MM.1S (cell line): ENCODE measurements around the gene BARX2.

Source experiments
- DNase-seq: peaks from one replicate; pipeline ENCODE4 v3.0.0-alpha.2; 2015
- H2AFZ ChIP-seq: fragments of 300-600 bp; sonication (generic); 2 replicates; pipeline ENCODE4 v1.6.0; 2016; ENCODE audit warnings: antibody characterized with exemption, low read length
- H3F3A ChIP-seq: fragments of 300-600 bp; sonication (generic); 2 replicates; pipeline ENCODE4 v1.6.1; 2016; ENCODE audit warnings: mild to moderate bottlenecking, antibody characterized with exemption, low read length, moderate library complexity, mixed read lengths; ENCODE audit not compliant: insufficient read depth
- H3K27ac ChIP-seq: fragments of 300-600 bp; sonication (generic); 2 replicates; pipeline ENCODE4 v1.5.1; 2016; ENCODE audit warnings: mild to moderate bottlenecking, low read length
- H3K27me3 ChIP-seq: fragments of 300-600 bp; sonication (generic); replicated peaks from 2 replicates; pipeline ENCODE4 v1.6.0; 2016; ENCODE audit warnings: low read length; ENCODE audit not compliant: insufficient read depth
- H3K36me3 ChIP-seq: fragments of 300-600 bp; sonication (generic); replicated peaks from 2 replicates; pipeline ENCODE4 v1.6.1; 2016; ENCODE audit warnings: mild to moderate bottlenecking, low read length, mixed read lengths; ENCODE audit not compliant: insufficient read depth
- H3K4me1 ChIP-seq: fragments of 300-600 bp; sonication (generic); 2 replicates; pipeline ENCODE4 v1.6.1; 2016; ENCODE audit warnings: low read length, mixed read lengths
- H3K4me2 ChIP-seq: fragments of 300-600 bp; sonication (generic); 2 replicates; pipeline ENCODE4 v1.6.0; 2016; ENCODE audit warnings: low read depth, low read length
- H3K4me3 ChIP-seq: fragments of 300-600 bp; sonication (generic); 2 replicates; pipeline ENCODE4 v1.5.1; 2016; ENCODE audit warnings: low read length, mixed read lengths
- H3K79me2 ChIP-seq: fragments of 300-600 bp; sonication (generic); 2 replicates; pipeline ENCODE4 v1.6.1; 2016; ENCODE audit warnings: mixed run types, low read length, mixed read lengths
- H3K9ac ChIP-seq: fragments of 300-600 bp; sonication (generic); 2 replicates; pipeline ENCODE4 v1.6.1; 2016; ENCODE audit warnings: low read length, mixed read lengths
- H3K9me2 ChIP-seq: fragments of 300-600 bp; sonication (generic); replicated peaks from 2 replicates; pipeline ENCODE4 v1.6.1; 2016; ENCODE audit warnings: mild to moderate bottlenecking, low read length, mixed read lengths; ENCODE audit not compliant: insufficient read depth
- H3K9me3 ChIP-seq: fragments of 300-600 bp; sonication (generic); replicated peaks from 2 replicates; pipeline ENCODE4 v1.6.1; 2016; ENCODE audit warnings: mild to moderate bottlenecking, low read length, mixed read lengths; ENCODE audit not compliant: insufficient read depth
- H4K20me1 ChIP-seq: fragments of 300-600 bp; sonication (generic); 2 replicates; pipeline ENCODE4 v1.6.1; 2016; ENCODE audit warnings: mild to moderate bottlenecking, low read length, moderate library complexity, mixed read lengths; ENCODE audit not compliant: insufficient read depth
- EZH2 ChIP-seq: fragments of 300-600 bp; sonication (generic); optimal IDR thresholded peaks from 2 replicates; pipeline ENCODE3; 2017; ENCODE audit warnings: low read depth, mild to moderate bottlenecking, antibody characterized with exemption, low read length, mixed read lengths
- EZH2phosphoT487 ChIP-seq: fragments of 300-600 bp; sonication (generic); IDR thresholded peaks from 2 replicates; pipeline ENCODE4 v1.6.1; 2018; ENCODE audit warnings: antibody characterized with exemption, low read length
- TF ChIP-seq, protein P1 (sequence below): fragments of 300-600 bp; sonication (generic); IDR thresholded peaks from 2 replicates; pipeline ENCODE4 v1.5.1; 2016; ENCODE audit warnings: antibody characterized with exemption, low read length, mixed read lengths

The BARX2 gene

DNA sequence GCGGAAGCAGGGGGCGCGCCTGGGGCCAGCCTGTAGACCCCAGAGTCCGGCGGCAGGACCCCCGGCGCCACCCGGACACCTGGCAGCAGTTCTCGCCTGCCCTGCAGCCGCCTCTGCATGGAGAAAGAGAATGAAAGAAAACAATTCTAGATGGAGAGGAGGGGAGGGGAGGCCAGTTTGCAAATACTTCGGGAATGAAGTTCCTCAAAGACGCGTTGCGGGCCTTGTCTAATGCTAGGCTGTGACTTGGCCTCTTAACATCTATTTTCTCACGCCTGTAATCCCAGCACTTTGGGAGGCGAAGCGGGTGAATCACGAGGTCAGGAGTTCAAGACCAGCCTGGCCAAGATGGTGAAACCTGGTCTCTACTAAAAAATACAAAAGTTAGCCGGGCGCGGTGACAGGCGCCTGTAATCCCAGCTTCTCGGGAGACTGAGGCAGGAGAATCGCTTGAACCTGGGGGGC is 2.1 kb upstream of the BARX2 start:
- Histone ChIP-seq H3K4me3 (peak overlapping the region; percentile 84), H3F3A (peaks cover 51% of the 10 kb centered on the region), H3K27ac (peak overlapping the region; percentile 98; the same call in 1 of the 2 replicates), H3K4me2 (peak overlapping the region; percentile 84; the same call in 1 of the 2 replicates), H3K36me3 (no peaks in the 10 kb centered on the region), H3K9me2 (no peaks in the 10 kb centered on the region), H3K4me1 (peaks cover 14% of the 10 kb centered on the region), H4K20me1 (no peaks in the 10 kb centered on the region), H3K9ac (peak overlapping the region; percentile 99; the same call in 1 of the 2 replicates), H3K9me3 (no peaks in the 10 kb centered on the region), H2AFZ (peak overlapping the region; percentile 88), H3K27me3 (no peaks in the 10 kb centered on the region), H3K79me2 (peaks cover 34% of the 10 kb centered on the region)
- TF ChIP-seq, protein P1, sequence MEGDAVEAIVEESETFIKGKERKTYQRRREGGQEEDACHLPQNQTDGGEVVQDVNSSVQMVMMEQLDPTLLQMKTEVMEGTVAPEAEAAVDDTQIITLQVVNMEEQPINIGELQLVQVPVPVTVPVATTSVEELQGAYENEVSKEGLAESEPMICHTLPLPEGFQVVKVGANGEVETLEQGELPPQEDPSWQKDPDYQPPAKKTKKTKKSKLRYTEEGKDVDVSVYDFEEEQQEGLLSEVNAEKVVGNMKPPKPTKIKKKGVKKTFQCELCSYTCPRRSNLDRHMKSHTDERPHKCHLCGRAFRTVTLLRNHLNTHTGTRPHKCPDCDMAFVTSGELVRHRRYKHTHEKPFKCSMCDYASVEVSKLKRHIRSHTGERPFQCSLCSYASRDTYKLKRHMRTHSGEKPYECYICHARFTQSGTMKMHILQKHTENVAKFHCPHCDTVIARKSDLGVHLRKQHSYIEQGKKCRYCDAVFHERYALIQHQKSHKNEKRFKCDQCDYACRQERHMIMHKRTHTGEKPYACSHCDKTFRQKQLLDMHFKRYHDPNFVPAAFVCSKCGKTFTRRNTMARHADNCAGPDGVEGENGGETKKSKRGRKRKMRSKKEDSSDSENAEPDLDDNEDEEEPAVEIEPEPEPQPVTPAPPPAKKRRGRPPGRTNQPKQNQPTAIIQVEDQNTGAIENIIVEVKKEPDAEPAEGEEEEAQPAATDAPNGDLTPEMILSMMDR: no peak
- TF ChIP-seq EZH2phosphoT487: no peak
- no peak for TF ChIP-seq EZH2
- DNase-seq: peak; percentile 37

DNA sequence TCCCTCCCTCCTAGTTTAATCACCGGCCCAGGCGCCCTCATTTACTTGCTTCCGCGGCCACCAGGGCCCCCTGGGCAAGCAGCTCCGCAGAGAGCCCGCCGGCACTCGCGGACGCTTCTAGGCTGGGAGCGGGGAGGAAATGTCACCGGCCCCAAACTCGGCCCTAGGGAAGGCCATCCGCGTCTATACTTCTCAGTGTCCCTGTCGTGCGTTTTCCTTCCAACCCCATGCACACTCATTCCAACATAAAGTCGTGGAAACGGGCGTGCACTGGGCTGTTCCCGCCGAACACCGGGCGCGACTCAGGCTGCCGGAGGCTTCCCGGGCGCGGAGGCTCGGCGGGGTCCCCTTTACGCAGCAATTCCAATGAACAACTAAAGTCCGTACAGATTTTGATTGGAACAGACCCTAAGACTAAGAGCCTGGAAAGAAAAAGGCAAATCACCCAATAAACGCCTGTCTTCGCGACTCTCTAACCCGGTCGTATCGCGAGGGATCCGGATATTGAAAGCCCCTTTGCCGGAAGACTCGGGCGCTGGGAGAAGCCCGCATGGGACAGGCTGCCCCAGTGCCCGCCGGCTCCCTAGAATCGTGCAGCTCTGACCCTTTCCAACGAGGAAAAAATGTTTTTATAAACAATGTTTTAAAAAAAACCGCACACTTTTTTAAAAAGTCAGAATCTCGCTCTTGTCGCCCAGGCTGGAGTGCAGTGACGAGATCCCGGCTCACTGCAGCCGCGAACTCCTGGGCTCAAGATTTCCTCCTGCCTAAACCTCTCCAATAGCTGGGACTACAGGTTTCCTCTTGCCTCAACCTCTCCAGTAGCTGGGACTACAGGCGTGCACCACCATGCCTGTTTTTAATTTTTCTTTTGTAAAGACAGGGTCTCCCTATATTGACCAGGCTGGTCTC is 1.3 kb upstream of the BARX2 start:
- H3K9me3 ChIP-seq: no peaks in the 10 kb centered on the region
- TF ChIP-seq, protein P1: peak; percentile 27
- TF ChIP-seq EZH2phosphoT487: no peak
- peak overlapping the region; percentile 98; the same call in 1 of the 2 replicates for H3K27ac ChIP-seq
- H3F3A ChIP-seq: peaks cover 43% of the 10 kb centered on the region
- peak overlapping the region; percentile 99 for H3K9ac ChIP-seq
- H3K27me3 ChIP-seq: no peaks in the 10 kb centered on the region
- H3K4me2 ChIP-seq: peak overlapping the region; percentile 84
- H3K9me2 ChIP-seq: no peaks in the 10 kb centered on the region
- H2AFZ ChIP-seq: peak overlapping the region; percentile 88
- H4K20me1 ChIP-seq: no peaks in the 10 kb centered on the region
- H3K79me2 ChIP-seq: peaks cover 42% of the 10 kb centered on the region
- H3K36me3 ChIP-seq: no peaks in the 10 kb centered on the region
- H3K4me3 ChIP-seq: peak overlapping the region; percentile 84
- DNase-seq: peak; percentile 73
- H3K4me1 ChIP-seq: peaks cover 9% of the 10 kb centered on the region

DNA sequence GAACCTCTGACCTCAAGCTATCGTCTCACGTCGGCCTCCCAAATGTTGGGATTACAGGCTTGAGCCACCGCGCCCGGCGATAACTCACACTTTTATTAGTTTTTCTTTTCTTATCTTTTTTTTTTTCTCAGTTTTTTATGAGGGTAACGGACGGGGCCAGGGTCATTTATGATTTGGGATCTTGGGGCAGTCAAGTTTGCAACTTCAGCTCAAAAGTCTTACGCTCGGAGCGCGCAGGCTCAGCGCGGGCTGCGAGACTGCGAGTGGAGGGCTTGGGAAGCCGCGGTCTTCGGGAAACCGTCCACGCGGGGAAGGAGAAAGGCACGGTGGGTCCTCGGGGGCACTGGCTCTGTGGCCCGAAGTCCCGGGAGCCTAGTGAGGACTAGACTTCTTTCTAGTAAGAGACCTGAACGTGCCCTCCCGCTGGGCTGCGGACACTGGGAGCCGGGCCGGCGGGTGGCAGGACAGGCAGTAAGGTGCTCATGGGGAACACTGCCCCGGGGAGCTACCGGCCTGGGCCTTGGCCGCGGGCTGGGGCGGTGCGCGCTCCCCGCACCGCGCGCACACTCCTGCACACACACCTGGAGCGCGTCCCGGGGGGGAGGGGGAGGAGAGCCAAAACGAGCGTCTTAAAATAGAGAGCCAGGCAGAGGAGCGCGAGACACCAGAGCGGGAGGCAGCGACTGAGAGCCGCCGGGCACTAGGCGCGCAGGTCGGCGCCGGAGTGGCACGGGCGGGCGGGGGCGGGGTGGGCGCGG is 476 bp upstream of the BARX2 start:
- H3K79me2 ChIP-seq: peaks cover 50% of the 10 kb centered on the region
- H3K27me3 ChIP-seq: no peaks in the 10 kb centered on the region
- 0 out of 2 replicates have a peak, but pooled peaks cover 6% of the 10 kb centered on the region for H3K36me3 ChIP-seq
- H3K9me3 ChIP-seq: no peaks in the 10 kb centered on the region
- H3K4me2 ChIP-seq: peak overlapping the region; percentile 84
- peak; percentile 96 for DNase-seq
- no peak for TF ChIP-seq EZH2
- TF ChIP-seq, protein P1: no peak
- TF ChIP-seq EZH2phosphoT487: no peak
- H3K4me1 ChIP-seq: peaks cover 6% of the 10 kb centered on the region
- H3K9me2 ChIP-seq: no peaks in the 10 kb centered on the region
- H2AFZ ChIP-seq: peak overlapping the region; percentile 88
- no peaks in the 10 kb centered on the region for H4K20me1 ChIP-seq
- H3K27ac ChIP-seq: peak overlapping the region; percentile 98
- peak overlapping the region; percentile 99 for H3K9ac ChIP-seq
- H3K4me3 ChIP-seq: peak overlapping the region; percentile 84
- peaks cover 34% of the 10 kb centered on the region for H3F3A ChIP-seq
